Nucleus accumbens (tissue), 56 donors: ENCODE results near the gene CCDC107.

Experiments used
- DNase-seq, 56 donors: peaks; one replicate each; lab custom pipeline; 2025; lab: John Stamatoyannopoulos, UW

CCDC107 gene

DNA sequence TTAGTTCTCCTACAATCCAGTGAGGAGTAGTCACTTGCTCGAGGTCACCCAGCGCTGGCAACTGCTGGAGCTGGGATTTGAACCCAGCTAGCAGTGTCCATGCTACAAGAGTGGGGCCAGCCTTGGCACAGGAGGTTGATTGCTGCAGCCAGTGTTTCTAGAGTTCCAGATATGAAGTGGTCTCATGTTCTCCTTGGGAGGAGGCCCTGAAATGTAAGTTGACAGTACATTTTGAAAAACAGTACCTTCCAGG is 802 bp downstream of the CCDC107 start:
- DNase-seq: peak in 7 of 56 donors; percentile 10 to 39 (median 22)

DNA sequence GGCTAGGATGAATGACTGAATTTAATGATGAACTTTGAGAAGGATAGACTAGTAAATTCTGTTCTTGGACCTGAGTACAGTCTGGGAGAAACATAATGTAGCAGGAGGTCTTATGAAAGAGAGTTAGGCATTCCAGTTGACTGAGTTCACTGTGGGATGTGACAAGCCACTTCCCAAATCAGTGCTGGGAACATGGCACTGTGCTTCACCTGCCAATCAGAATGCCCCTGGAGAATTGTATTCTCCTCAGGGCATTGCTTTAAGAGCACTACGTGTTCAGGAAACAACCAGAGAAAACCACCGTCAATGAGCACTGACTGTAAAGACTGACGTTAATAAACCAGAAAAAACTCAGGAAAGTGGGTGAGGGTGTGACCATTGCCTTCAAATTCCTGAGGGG is 1.2 kb downstream of the CCDC107 start:
- no peak for DNase-seq

DNA sequence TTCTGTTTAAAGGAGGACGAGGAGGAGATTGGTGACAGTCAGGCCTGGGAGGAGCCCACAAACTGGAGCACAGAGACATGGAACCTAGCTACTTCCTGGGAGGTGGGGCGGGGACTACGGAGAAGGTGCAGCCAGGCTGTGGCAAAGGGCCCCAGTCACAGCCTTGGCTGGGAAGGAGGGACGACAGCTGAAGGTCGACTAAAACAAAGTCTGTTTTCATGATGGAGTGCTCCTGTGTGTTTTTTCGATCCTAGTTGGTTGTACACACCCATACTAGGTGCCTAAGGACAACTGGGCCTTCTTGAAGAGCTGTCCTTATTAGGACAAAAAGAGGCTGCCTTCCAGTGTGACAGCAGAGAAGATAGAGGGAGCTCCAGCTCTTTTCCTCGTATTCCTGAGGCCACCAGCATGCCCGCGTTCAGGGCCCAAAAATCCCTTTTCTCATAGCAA is 2.9 kb downstream of the CCDC107 start:
- DNase-seq: peak in 6 of 56 donors; percentile 4 to 26 (median 12)

DNA sequence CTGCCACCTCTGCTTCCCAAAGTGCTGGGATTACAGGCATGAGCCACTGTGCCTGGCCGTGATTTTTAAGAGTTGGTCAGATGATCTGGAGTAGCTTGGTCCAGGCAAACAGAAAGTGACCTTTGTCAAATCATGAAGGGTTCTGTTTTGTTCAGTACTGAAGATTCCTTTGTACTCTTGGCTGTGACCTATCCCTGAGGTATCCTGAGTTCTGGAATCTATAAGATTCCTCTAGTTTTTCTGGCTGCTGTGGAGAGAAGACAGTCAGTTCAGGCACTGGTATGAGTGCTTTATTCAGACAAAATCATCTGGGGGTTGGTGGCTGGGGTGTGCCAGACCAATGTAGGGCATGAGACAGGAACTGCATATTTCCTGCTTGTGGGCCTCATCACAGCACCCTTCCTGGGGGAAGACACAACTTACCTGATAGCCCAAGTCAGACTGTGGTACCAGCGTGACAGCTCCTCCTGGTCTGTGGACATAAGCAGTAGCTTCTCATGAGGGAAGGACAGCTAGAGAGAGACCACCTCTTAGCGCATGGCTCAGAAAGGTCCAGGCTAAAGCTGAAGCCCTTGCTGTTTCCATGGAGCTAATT is 3.8 kb downstream of the CCDC107 start:
- no peak for DNase-seq

DNA sequence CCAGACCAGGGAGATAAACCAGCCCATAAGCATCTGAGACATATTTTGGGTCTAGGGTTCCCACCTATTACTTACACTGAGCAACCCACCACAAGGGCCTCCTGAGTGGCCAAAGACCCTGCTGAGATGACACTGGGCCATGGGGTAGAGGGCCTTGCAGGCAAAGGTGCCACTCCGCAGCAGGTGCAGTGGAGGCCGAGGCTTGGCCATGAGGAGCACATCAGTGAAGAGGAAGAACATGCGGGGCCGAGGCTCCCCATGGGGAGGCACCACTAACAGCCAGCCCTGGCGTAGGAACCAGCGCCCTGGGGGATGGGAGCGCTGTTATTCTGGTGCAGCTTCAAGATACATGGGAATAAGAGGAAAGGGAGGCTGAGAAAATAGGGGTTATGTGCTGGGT is 4.3 kb downstream of the CCDC107 start:
- DNase-seq: no peak

DNA sequence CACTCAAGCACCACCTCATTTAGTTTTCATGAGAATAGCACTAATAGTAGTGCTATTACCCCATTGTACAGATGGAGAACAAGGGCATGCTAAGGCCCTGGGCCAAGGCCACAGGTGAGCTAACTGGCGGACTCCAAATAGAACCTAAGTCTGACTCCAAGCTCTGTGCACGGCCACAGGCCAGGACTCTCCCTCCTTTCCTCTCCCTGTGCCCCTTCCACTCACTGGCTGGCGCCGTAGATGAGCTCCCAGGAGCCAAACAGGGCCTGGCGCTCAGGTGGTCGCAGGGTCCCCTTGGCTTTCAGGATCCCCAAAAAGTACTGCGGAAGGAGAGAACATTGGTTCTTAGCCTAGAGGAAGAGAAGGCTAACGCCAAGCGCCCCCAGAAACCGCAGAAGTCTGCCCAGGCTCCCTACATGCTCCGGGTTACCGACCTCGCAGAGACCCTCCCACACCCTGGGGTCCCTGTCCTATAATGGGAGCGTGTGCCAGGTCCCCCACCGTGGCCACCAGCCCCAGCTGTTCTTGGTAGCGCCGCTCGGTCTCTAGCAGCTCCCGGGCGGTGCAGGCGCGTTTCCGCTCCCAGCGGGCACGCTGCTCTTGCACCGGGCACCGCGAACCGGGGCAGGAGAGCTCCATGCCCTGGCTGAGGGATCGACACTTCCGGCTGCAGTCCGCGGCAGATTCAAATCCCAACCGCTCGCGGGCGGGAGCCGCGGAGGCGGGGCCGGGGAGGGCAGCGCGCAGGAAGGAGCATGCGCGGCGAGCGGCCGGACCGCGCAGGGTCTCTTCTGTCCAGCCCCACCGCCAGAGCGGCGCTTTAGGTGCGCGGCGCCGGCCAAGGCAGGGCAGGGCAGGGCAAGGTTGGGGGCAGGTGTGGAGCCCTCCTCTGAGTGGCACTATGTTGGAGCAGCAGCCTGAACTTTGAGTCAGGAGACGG is 6.7 kb downstream of the CCDC107 start, which contains the start of gene ARHGEF39:
Gene ARHGEF39, minus strand, starts transcription at position 665 of the 940 bp plus-strand sequence. Its CDS starts 26 bp downstream, at position 639.
- DNase-seq: peak in 50 of 56 donors; percentile 13 to 78 (median 46)

DNA sequence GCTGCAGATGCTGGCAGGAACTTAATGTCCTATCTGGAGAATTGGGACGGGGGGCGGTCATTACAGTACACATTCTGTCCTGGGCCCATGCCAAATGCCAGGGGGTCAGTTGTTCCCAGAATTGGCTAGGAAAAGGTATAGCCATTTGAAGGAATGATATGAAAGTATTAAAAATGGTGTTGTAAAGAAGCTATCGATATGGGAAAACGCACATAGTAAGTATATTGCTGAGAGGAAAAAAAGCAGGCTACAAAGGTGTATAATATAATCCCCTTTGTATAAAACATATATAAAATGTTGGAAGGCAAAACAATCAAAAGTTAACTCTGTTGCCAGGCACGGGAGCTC is 7.4 kb downstream of the CCDC107 start:
- DNase-seq: no peak

DNA sequence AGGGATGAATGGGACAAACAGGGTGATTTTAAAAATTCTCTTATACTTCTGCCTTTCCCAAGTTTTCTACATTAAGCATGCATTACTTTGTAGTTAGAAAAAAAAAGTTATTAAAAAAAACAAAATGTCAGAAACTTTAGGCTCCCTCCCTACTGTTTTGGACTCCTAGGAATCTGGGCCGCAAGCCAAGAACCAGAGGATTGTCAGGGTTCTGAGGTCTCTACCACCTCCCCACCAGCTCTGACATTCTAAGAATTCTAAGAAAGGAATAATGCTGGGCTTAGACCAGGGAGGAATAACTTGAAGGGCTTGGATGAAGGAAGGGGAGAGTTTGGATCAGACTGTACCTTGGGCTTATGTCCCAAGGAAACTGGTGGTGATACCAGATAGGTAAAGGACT is 8.0 kb downstream of the CCDC107 start:
- no peak for DNase-seq

DNA sequence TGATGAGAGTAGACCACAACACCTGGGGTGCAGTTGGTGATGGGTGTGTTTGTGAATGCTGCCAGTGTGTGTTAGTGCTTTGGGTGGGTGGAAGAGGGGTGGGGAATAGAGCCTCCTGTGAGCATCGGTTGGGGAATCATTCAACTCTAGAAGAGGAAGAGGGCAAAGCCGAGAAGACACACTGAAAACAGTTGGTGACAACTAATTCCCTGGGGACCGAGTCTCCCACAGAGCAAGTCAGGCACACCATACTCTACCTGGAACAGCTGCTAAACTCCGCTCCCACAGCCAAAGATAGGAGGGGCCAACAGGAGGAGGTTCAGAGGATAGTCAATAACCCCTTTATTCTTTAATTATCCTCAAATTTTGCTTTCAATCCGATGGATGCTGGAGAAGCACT is 8.5 kb downstream of the CCDC107 start:
- no peak for DNase-seq

DNA sequence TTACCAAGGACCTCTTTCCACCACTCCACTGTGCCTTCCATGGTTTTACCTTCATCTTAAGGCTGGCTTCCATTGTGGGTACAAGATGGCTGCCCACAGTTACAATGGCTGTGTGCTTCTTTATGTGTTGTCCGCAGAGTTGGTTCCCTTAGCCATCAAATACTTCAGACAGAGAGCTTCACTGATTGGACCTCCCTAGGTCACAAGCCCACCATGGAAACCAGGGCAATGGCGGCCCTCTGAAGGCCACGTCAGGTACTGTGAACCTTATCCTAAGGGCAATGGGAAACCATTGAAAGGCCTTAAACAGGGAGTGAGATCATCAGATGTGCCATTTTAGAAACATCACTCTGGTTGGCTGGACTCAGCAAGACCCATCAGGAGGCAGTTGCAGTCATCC is 9.8 kb downstream of the CCDC107 start:
- no peak for DNase-seq

DNA sequence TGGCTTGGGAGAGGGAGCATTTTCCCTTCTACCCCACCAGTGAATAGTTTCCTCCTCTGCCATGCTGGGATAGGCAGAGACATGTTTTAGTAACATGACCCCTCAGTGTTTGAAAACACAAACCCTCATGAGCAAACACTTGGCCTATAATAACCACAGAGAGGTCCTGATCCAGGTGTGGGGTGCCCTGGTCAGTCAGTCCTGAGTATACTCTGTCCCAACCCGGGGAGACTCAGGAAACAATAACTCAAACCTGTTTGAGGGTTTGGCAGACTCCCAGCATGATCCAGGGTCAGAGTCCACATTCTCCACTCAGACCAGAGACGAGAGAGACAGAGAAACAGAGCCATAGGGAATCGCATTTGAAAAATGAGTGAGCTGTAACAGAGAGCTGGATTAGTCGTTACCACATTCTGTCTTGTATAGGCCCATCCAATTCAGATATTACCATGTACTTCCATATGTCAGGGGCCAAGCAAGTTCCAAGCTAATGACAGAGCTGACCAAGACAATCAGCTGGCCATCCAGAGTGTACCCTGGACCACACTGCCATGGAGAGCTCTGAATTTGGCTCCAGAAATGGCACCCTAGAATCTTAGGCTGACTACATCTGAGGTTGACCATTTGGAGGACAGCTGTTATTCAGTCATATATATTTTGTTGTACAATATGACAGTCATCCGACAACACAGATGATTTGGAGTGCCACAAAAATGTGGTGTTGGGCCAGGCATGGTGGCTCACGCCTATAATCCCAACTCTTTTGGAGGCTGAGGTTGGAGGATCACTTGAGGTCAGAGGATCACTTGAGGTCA is 11.4 kb downstream of the CCDC107 start:
- DNase-seq: no peak

DNA sequence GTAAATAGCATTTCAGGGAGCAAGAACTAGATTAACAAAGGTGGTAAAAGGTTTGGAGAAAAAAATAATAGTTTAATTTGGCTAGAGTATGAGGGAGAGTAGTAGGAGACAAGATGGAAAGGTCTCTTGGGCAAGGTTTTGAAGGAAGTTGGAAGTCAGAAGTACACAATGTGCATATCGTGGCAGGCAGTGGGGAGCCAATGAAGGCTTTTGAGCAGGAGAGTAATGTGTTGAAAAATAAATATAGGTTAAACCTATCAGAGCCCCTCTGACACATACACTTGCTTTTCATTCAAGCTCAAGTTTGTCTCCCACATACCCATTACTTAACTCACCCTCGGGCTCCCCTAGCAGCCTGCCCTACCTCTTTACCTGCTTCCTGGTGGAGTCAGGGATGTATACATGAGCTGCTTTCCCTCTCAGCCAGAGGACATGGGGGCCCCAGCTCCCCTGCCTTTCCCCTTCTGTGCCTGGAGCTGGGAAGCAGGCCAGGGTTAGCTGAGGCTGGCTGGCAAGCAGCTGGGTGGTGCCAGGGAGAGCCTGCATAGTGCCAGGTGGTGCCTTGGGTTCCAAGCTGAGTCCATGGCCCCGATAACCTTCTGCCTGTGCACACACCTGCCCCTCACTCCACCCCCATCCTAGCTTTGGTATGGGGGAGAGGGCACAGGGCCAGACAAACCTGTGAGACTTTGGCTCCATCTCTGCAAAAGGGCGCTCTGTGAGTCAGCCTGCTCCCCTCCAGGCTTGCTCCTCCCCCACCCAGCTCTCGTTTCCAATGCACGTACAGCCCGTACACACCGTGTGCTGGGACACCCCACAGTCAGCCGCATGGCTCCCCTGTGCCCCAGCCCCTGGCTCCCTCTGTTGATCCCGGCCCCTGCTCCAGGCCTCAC is 15.3 kb downstream of the CCDC107 start, which contains the start of gene CA9:
Gene CA9, plus strand, starts transcription at position 797 of the 893 bp plus-strand sequence. Its CDS starts 32 bp downstream, at position 829.
- peak in 9 of 56 donors; percentile 10 to 38 (median 26) for DNase-seq

DNA sequence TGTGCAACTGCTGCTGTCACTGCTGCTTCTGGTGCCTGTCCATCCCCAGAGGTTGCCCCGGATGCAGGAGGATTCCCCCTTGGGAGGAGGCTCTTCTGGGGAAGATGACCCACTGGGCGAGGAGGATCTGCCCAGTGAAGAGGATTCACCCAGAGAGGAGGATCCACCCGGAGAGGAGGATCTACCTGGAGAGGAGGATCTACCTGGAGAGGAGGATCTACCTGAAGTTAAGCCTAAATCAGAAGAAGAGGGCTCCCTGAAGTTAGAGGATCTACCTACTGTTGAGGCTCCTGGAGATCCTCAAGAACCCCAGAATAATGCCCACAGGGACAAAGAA is 15.9 kb downstream of the CCDC107 start:
- DNase-seq: no peak

DNA sequence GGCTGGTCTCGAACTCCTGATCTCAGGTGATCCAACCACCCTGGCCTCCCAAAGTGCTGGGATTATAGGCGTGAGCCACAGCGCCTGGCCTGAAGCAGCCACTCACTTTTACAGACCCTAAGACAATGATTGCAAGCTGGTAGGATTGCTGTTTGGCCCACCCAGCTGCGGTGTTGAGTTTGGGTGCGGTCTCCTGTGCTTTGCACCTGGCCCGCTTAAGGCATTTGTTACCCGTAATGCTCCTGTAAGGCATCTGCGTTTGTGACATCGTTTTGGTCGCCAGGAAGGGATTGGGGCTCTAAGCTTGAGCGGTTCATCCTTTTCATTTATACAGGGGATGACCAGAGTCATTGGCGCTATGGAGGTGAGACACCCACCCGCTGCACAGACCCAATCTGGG is 17.1 kb downstream of the CCDC107 start:
- no peak for DNase-seq

DNA sequence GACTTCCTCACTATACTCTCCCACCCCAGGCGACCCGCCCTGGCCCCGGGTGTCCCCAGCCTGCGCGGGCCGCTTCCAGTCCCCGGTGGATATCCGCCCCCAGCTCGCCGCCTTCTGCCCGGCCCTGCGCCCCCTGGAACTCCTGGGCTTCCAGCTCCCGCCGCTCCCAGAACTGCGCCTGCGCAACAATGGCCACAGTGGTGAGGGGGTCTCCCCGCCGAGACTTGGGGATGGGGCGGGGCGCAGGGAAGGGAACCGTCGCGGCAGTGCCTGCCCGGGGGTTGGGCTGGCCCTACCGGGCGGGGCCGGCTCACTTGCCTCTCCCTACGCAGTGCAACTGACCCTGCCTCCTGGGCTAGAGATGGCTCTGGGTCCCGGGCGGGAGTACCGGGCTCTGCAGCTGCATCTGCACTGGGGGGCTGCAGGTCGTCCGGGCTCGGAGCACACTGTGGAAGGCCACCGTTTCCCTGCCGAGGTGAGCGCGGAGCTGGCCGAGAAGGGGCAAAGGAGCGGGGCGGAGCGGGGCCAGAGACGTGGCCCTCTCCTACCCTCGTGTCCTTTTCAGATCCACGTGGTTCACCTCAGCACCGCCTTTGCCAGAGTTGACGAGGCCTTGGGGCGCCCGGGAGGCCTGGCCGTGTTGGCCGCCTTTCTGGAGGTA is 17.8 kb downstream of the CCDC107 start:
- DNase-seq: peak in 9 of 56 donors; percentile 7 to 56 (median 19)

DNA sequence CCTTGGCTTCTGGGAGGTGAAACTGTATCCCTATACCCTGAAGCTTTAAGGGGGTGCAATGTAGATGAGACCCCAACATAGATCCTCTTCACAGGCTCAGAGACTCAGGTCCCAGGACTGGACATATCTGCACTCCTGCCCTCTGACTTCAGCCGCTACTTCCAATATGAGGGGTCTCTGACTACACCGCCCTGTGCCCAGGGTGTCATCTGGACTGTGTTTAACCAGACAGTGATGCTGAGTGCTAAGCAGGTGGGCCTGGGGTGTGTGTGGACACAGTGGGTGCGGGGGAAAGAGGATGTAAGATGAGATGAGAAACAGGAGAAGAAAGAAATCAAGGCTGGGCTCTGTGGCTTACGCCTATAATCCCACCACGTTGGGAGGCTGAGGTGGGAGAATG is 21.0 kb downstream of the CCDC107 start:
- no peak for DNase-seq

DNA sequence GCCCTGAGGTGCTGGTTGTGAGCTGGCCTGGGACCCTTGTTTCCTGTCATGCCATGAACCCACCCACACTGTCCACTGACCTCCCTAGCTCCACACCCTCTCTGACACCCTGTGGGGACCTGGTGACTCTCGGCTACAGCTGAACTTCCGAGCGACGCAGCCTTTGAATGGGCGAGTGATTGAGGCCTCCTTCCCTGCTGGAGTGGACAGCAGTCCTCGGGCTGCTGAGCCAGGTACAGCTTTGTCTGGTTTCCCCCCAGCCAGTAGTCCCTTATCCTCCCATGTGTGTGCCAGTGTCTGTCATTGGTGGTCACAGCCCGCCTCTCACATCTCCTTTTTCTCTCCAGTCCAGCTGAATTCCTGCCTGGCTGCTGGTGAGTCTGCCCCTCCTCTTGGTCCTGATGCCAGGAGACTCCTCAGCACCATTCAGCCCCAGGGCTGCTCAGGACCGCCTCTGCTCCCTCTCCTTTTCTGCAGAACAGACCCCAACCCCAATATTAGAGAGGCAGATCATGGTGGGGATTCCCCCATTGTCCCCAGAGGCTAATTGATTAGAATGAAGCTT is 21.8 kb downstream of the CCDC107 start:
- no peak for DNase-seq

DNA sequence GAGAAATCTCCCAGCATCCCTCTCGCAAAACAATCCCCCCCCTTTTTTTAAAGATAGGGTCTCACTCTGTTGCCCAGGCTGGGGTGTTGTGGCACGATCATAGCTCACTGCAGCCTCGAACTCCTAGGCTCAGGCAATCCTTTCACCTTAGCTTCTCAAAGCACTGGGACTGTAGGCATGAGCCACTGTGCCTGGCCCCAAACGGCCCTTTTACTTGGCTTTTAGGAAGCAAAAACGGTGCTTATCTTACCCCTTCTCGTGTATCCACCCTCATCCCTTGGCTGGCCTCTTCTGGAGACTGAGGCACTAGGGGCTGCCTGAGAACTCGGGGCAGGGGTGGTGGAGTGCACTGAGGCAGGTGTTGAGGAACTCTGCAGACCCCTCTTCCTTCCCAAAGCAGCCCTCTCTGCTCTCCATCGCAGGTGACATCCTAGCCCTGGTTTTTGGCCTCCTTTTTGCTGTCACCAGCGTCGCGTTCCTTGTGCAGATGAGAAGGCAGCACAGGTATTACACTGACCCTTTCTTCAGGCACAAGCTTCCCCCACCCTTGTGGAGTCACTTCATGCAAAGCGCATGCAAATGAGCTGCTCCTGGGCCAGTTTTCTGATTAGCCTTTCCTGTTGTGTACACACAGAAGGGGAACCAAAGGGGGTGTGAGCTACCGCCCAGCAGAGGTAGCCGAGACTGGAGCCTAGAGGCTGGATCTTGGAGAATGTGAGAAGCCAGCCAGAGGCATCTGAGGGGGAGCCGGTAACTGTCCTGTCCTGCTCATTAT is 22.4 kb downstream of the CCDC107 start:
- DNase-seq: no peak
